K562 (cell line): Measurements from ENCODE around the gene SNX19. TPM values are rescaled to one million over a fixed set of nuclear protein-coding genes. Genes with fewer than 3 reads are reported as not detected.

ENCODE experiments used
- CBX8 ChIP-seq: fragments of 200-600 bp; sonication (generic); IDR thresholded peaks from 2 replicates; pipeline ENCODE4 v1.6.1; 2012; ENCODE audit warnings: borderline replicate concordance, mixed run types, low read depth, mild to moderate bottlenecking, moderate library complexity, mixed read lengths, low read length, control low read depth, inconsistent platforms; ENCODE audit not compliant: poor library complexity, severe bottlenecking; ENCODE audit errors: extremely low read depth
- HEY1 ChIP-seq: fragments of 250-450 bp; sonication (Bioruptor Pico); IDR thresholded peaks from 2 replicates; pipeline ENCODE4 v1.5.0; 2020; ENCODE audit warnings: mild to moderate bottlenecking, moderate library complexity, borderline replicate concordance
- HMG20B ChIP-seq: fragments of 250-450 bp; sonication (Bioruptor Pico); IDR thresholded peaks from 2 replicates; pipeline ENCODE4 v1.5.0; 2021; ENCODE audit warnings: mild to moderate bottlenecking
- POLR2AphosphoS2 ChIP-seq: IDR thresholded peaks from 2 replicates; pipeline ENCODE4 v1.6.1; 2012; ENCODE audit warnings: low read length, improper control_type of control experiment
- SIX5 ChIP-seq, 2 experiments: IDR thresholded peaks; 2 replicates each; pipeline ENCODE4 v1.6.1; 2011; ENCODE audit warnings: low read length in 2 of 2, borderline replicate concordance in 1 of 2, low read depth in 1 of 2, mild to moderate bottlenecking in 1 of 2, moderate library complexity in 1 of 2; ENCODE audit not compliant: insufficient read depth in 1 of 2
- SLC30A9 ChIP-seq: fragments of 250-450 bp; sonication (Bioruptor Pico); IDR thresholded peaks from 2 replicates; pipeline ENCODE4 v1.8.0; 2022; ENCODE audit warnings: mild to moderate bottlenecking, moderate library complexity
- SP1 ChIP-seq: sonication (generic); formaldehyde crosslinking; IDR thresholded peaks from 2 replicates; pipeline ENCODE4 v1.8.1; 2022; ENCODE audit warnings: mild to moderate bottlenecking, missing genetic modification reagents
- SRSF1 ChIP-seq: fragments of 200-400 bp; formaldehyde crosslinking; IDR thresholded peaks from 2 replicates; pipeline ENCODE4 v1.6.1; 2017; ENCODE audit warnings: mild to moderate bottlenecking, low read depth, low read length, moderate library complexity
- THRAP3 ChIP-seq: fragments of 450-650 bp; IDR thresholded peaks from 2 replicates; pipeline ENCODE4 v1.6.1; 2016; ENCODE audit warnings: mild to moderate bottlenecking, inconsistent platforms, borderline replicate concordance
- ZNF79 ChIP-seq: fragments of 250-450 bp; sonication (Bioruptor Pico); IDR thresholded peaks from 2 replicates; pipeline ENCODE4 v1.4.0; 2020; ENCODE audit warnings: low read depth, mild to moderate bottlenecking, moderate library complexity
- polyA plus RNA-seq, 8 experiments: library from polyadenylated mRNA; depleted of rRNA in 4 of 8; stranded (reverse) in 5 of 8; unstranded in 3 of 8; fragments of >200 nt; fragmentation: Nextera tagmentation in 2 of 8; fragmentation: Illumina TruSeq in 1 of 8; extraction: Ambion mirVana in 2 of 8; extraction: Trizol in 1 of 8; gene quantifications; 2 replicates each; pipeline versions ENCODE4 v1.2.1 to v1.2.3, GENCODE V29; 2011 to 2014; ENCODE audit warnings: inconsistent platforms in 1 of 8, missing spikeins in 1 of 8
- total RNA-seq, 7 experiments: library from RNA; depleted of rRNA in 6 of 7; stranded (reverse); fragments of >200 nt in 6 of 7; fragmentation: Illumina TruSeq in 2 of 7; extraction: Trizol in 2 of 7; gene quantifications; 2 replicates each; pipeline versions ENCODE4 v1.2.1 to v1.2.3, GENCODE V29; 2011 to 2021; ENCODE audit warnings: low replicate concordance in 1 of 7
- TF ChIP-seq, protein P1 (sequence below): sonication (generic); formaldehyde crosslinking; IDR thresholded peaks from 2 replicates; pipeline ENCODE4 v1.8.1; 2023; ENCODE audit warnings: missing genetic modification reagents, mild to moderate bottlenecking, borderline replicate concordance
- TF ChIP-seq, protein P2 (sequence below): fragments of 250-450 bp; sonication (Bioruptor Pico); IDR thresholded peaks from 2 replicates; pipeline ENCODE4 v1.5.0; 2021; ENCODE audit warnings: mild to moderate bottlenecking, borderline replicate concordance
- TF ChIP-seq, protein P3 (sequence below): fragments of 250-450 bp; sonication (Bioruptor Pico); IDR thresholded peaks from 2 replicates; pipeline ENCODE4 v1.4.0; 2020; ENCODE audit warnings: borderline replicate concordance

The SNX19 gene
- total and polyA plus RNA-seq, 9 of the 15 experiments (the other 6 are each of a cell fraction or from before 2014, with no cell fraction given) = 2.2 to 31.3 (median 19.6) TPM

DNA sequence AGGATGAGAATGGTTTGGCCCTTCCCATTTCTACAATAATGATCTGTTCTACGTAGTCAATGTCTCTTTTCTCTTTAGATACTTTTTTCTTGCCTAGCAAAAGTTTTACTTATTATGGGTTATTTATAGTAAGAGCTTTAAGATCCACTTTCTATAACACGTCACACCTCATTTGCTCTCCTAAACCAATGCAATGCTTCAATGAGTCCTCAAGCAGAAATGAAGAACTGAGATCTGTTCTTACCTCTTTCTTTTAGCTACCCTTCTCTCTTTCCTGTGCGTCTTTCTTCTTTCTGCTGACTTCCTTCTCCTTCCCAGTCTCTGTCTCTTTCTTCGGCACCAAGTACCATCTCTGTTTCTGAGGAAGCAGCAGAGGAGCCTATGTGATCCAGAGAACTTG lies 61.8 kb downstream of the SNX19 start (continued):
- TF ChIP-seq, protein P1, sequence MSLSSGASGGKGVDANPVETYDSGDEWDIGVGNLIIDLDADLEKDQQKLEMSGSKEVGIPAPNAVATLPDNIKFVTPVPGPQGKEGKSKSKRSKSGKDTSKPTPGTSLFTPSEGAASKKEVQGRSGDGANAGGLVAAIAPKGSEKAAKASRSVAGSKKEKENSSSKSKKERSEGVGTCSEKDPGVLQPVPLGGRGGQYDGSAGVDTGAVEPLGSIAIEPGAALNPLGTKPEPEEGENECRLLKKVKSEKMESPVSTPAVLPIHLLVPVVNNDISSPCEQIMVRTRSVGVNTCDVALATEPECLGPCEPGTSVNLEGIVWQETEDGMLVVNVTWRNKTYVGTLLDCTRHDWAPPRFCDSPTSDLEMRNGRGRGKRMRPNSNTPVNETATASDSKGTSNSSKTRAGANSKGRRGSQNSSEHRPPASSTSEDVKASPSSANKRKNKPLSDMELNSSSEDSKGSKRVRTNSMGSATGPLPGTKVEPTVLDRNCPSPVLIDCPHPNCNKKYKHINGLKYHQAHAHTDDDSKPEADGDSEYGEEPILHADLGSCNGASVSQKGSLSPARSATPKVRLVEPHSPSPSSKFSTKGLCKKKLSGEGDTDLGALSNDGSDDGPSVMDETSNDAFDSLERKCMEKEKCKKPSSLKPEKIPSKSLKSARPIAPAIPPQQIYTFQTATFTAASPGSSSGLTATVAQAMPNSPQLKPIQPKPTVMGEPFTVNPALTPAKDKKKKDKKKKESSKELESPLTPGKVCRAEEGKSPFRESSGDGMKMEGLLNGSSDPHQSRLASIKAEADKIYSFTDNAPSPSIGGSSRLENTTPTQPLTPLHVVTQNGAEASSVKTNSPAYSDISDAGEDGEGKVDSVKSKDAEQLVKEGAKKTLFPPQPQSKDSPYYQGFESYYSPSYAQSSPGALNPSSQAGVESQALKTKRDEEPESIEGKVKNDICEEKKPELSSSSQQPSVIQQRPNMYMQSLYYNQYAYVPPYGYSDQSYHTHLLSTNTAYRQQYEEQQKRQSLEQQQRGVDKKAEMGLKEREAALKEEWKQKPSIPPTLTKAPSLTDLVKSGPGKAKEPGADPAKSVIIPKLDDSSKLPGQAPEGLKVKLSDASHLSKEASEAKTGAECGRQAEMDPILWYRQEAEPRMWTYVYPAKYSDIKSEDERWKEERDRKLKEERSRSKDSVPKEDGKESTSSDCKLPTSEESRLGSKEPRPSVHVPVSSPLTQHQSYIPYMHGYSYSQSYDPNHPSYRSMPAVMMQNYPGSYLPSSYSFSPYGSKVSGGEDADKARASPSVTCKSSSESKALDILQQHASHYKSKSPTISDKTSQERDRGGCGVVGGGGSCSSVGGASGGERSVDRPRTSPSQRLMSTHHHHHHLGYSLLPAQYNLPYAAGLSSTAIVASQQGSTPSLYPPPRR (CRISPR knock-in tag) = no peak
- TF ChIP-seq HMG20B (CRISPR knock-in tag) = no peak
- no peak for TF ChIP-seq ZNF79 (CRISPR knock-in tag)
- TF ChIP-seq HEY1 (CRISPR knock-in tag) = no peak
- TF ChIP-seq POLR2AphosphoS2 = no peak
- TF ChIP-seq SRSF1 = no peak
- TF ChIP-seq THRAP3 = no peak
- TF ChIP-seq, protein P2, sequence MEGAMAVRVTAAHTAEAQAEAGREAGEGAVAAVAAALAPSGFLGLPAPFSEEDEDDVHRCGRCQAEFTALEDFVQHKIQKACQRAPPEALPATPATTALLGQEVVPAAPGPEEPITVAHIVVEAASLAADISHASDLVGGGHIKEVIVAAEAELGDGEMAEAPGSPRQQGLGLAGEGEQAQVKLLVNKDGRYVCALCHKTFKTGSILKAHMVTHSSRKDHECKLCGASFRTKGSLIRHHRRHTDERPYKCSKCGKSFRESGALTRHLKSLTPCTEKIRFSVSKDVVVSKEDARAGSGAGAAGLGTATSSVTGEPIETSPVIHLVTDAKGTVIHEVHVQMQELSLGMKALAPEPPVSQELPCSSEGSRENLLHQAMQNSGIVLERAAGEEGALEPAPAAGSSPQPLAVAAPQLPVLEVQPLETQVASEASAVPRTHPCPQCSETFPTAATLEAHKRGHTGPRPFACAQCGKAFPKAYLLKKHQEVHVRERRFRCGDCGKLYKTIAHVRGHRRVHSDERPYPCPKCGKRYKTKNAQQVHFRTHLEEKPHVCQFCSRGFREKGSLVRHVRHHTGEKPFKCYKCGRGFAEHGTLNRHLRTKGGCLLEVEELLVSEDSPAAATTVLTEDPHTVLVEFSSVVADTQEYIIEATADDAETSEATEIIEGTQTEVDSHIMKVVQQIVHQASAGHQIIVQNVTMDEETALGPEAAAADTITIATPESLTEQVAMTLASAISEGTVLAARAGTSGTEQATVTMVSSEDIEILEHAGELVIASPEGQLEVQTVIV = no peak
- no peak for TF ChIP-seq SLC30A9
- TF ChIP-seq, protein P3, sequence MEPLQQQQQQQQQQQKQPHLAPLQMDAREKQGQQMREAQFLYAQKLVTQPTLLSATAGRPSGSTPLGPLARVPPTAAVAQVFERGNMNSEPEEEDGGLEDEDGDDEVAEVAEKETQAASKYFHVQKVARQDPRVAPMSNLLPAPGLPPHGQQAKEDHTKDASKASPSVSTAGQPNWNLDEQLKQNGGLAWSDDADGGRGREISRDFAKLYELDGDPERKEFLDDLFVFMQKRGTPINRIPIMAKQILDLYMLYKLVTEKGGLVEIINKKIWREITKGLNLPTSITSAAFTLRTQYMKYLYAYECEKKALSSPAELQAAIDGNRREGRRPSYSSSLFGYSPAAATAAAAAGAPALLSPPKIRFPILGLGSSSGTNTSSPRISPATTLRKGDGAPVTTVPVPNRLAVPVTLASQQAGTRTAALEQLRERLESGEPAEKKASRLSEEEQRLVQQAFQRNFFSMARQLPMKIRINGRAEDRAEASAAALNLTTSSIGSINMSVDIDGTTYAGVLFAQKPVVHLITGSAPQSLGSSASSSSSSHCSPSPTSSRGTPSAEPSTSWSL (CRISPR knock-in tag) = no peak
- TF ChIP-seq SIX5 (IDR thresholded peaks at IDR 0.05; ENCODE audit: borderline replicate concordance in 1 of 2, insufficient read depth in 1 of 2, low read depth in 1 of 2, low read length in 2 of 2) = no peak
- TF ChIP-seq SP1 = no peak
- TF ChIP-seq CBX8 = no peak
